Trophoblast cell (in vitro differentiated cells and primary cell): ENCODE data around the gene SFXN3.

Source experiments
- DNase-seq, 2 donors: peaks; one replicate each; pipeline ENCODE4 v3.0.0-alpha.2; 2016
- H2AFZ ChIP-seq: 2 replicates; pipeline ENCODE4 v1.6.1; 2013; ENCODE audit warnings: low read length, moderate library complexity, mild to moderate bottlenecking; ENCODE audit not compliant: insufficient read depth, poor library complexity
- H2AK5ac ChIP-seq: 2 replicates; pipeline ENCODE4 v1.6.1; 2013; ENCODE audit warnings: mild to moderate bottlenecking, low read length
- H2BK120ac ChIP-seq: 2 replicates; pipeline ENCODE4 v1.6.1; 2013; ENCODE audit warnings: low read length, mild to moderate bottlenecking, moderate library complexity; ENCODE audit not compliant: insufficient read depth, poor library complexity
- H2BK12ac ChIP-seq: 2 replicates; pipeline ENCODE4 v1.6.1; 2013; ENCODE audit warnings: mild to moderate bottlenecking, low read length, moderate library complexity
- H2BK5ac ChIP-seq: 2 replicates; pipeline ENCODE4 v1.6.1; 2013; ENCODE audit warnings: low read length, low read depth, moderate library complexity, mild to moderate bottlenecking; ENCODE audit not compliant: poor library complexity
- H3K14ac ChIP-seq: 2 replicates; pipeline ENCODE4 v1.6.1; 2013; ENCODE audit warnings: mild to moderate bottlenecking, low read length
- H3K18ac ChIP-seq: 2 replicates; pipeline ENCODE4 v1.6.1; 2013; ENCODE audit warnings: mild to moderate bottlenecking, low read length
- H3K23ac ChIP-seq: 2 replicates; pipeline ENCODE4 v1.6.1; 2013; ENCODE audit warnings: low read length
- H3K27ac ChIP-seq: 2 replicates; pipeline ENCODE4 v1.5.1; 2013; ENCODE audit warnings: low read depth, mild to moderate bottlenecking, inconsistent platforms, low read length, moderate library complexity
- H3K27me3 ChIP-seq: 2 replicates; pipeline ENCODE4 v1.6.1; 2013; ENCODE audit warnings: inconsistent platforms, mild to moderate bottlenecking, low read length, moderate library complexity; ENCODE audit not compliant: insufficient read depth
- H3K36me3 ChIP-seq, 2 experiments: 1 replicate in 1 of 2; 2 replicates in 1 of 2; pipeline ENCODE4 v1.6.1; 2013; ENCODE audit warnings: low read length in 2 of 2, mild to moderate bottlenecking in 2 of 2, moderate library complexity in 1 of 2; ENCODE audit not compliant: insufficient read depth in 2 of 2, control insufficient read depth in 1 of 2
- H3K4ac ChIP-seq: 2 replicates; pipeline ENCODE4 v1.6.1; 2013; ENCODE audit warnings: low read depth, mild to moderate bottlenecking, low read length, moderate library complexity
- H3K4me1 ChIP-seq, 2 experiments: 1 replicate in 1 of 2; 2 replicates in 1 of 2; pipeline ENCODE4 v1.6.1; 2013; ENCODE audit warnings: low read length in 2 of 2, mild to moderate bottlenecking in 2 of 2, moderate library complexity in 1 of 2; ENCODE audit not compliant: insufficient read depth in 2 of 2, control insufficient read depth in 1 of 2
- H3K4me2 ChIP-seq: 2 replicates; pipeline ENCODE4 v1.6.1; 2013; ENCODE audit warnings: inconsistent platforms, mild to moderate bottlenecking, low read length, moderate library complexity
- H3K4me3 ChIP-seq: 2 replicates; pipeline ENCODE4 v1.5.1; 2013; ENCODE audit warnings: mild to moderate bottlenecking, low read depth, low read length, inconsistent platforms
- H3K79me1 ChIP-seq: one replicate; pipeline ENCODE4 v1.6.1; 2013; ENCODE audit warnings: low read length
- H3K79me2 ChIP-seq: 2 replicates; pipeline ENCODE4 v1.6.1; 2013; ENCODE audit warnings: low read length, mild to moderate bottlenecking; ENCODE audit not compliant: control insufficient read depth, insufficient read depth, poor library complexity
- H3K9ac ChIP-seq: 2 replicates; pipeline ENCODE4 v1.6.1; 2013; ENCODE audit warnings: mild to moderate bottlenecking, low read length
- H3K9me3 ChIP-seq: 2 replicates; pipeline ENCODE4 v1.6.1; 2013; ENCODE audit warnings: low read depth, mild to moderate bottlenecking, control low read depth, inconsistent platforms, low read length; ENCODE audit not compliant: insufficient read depth
- H4K12ac ChIP-seq: 2 replicates; pipeline ENCODE4 v1.6.1; 2013; ENCODE audit warnings: low read depth, mild to moderate bottlenecking, low read length, moderate library complexity
- H4K8ac ChIP-seq: 2 replicates; pipeline ENCODE4 v1.6.1; 2013; ENCODE audit warnings: low read depth, mild to moderate bottlenecking, low read length, moderate library complexity
- H4K91ac ChIP-seq: one replicate; pipeline ENCODE4 v1.6.1; 2013; ENCODE audit warnings: low read depth, mild to moderate bottlenecking, low read length, moderate library complexity
- WGBS: extraction: QIAGEN DNeasy Blood & Tissue Kit; methylation state at CpG from one replicate; pipeline ENCODE4 v1.1.7; 2013; ENCODE audit warnings: missing lambda C conversion rate; ENCODE audit not compliant: insufficient read length, insufficient coverage; ENCODE audit errors: extremely low coverage; 5-methylcytosine and 5-hydroxymethylcytosine counted together

SFXN3 gene

DNA sequence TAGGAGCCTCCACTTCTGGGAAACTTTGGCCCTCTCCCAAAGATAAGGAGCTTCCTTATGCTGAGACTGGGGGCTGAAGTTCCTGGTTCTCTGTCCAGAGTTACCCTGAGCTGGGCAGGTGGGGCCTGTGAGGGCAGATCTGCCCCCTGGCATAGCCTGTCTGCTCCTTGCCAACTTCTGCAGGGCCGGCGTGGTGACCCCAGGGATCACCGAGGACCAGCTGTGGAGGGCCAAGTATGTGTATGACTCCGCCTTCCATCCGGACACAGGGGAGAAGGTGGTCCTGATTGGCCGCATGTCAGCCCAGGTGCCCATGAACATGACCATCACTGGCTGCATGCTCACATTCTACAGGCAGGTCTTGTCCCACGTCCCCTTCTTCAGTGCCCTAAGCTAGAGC lies 4.3 kb downstream of the SFXN3 start:
- WGBS, result no CpG with 5 or more reads among the region's 7 CpGs
- H3K4me2 ChIP-seq, result no peak overlapping the region
- H4K91ac ChIP-seq, result no peak overlapping the region
- H2BK12ac ChIP-seq, result no peak overlapping the region
- no peak overlapping the region for H3K18ac ChIP-seq
- H3K4me1 ChIP-seq, result peaks cover 12 to 20% of the 10 kb centered on the region in 2 experiments
- no peak overlapping the region for H4K8ac ChIP-seq
- H2AK5ac ChIP-seq, result no peak overlapping the region
- H3K27ac ChIP-seq, result no peak overlapping the region
- H3K9me3 ChIP-seq, result no peaks in the 10 kb centered on the region
- H2BK120ac ChIP-seq, result no peak overlapping the region
- H3K9ac ChIP-seq, result no peak overlapping the region
- H3K4ac ChIP-seq, result no peak overlapping the region
- H2BK5ac ChIP-seq, result no peak overlapping the region
- H3K27me3 ChIP-seq, result no peaks in the 10 kb centered on the region
- H3K4me3 ChIP-seq, result no peak overlapping the region
- no peak overlapping the region for H2AFZ ChIP-seq
- no peak for DNase-seq
- peaks cover 21 to 25% of the 10 kb centered on the region in 2 experiments for H3K36me3 ChIP-seq
- H3K23ac ChIP-seq, result no peak overlapping the region
- H3K79me1 ChIP-seq, result peaks cover 9% of the 10 kb centered on the region
- H3K14ac ChIP-seq, result no peak overlapping the region
- H3K79me2 ChIP-seq, result no peaks in the 10 kb centered on the region
- no peak overlapping the region for H4K12ac ChIP-seq

DNA sequence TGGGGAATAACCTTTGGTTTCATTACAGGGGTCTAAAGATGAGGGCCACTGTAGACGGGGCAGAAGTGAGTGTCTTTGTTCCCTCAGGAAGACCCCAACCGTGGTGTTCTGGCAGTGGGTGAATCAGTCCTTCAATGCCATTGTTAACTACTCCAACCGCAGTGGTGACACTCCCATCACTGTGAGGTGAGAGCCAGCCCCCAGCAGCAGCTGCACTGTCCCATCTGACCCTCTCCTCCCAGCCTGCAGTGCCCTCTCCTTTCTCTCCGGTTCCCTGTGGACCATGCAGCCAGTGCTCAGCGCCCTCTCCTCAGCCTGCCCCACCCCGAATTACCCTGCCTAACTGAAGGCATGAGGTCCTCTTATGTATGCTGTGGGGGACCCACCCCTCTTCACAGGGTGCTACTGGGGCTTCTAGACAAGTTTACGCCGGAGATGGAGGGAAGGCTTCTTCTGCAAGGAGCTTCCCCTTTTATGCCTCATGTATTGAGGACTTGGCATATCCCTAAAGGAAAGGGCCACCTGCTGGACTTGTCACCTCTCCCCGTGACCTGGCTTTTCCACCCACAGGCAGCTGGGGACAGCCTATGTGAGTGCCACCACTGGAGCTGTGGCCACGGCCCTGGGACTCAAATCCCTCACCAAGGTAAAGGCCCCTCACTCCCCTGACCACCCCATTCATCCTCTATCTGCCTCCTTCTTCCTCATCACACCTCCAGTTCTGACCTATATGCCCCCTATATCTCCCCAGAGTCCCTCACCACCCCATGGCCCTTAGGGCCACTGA lies 5.1 kb downstream of the SFXN3 start:
- no peaks in the 10 kb centered on the region for H3K27me3 ChIP-seq
- no peak overlapping the region for H4K12ac ChIP-seq
- H3K9ac ChIP-seq, result no peak overlapping the region
- H2AFZ ChIP-seq, result no peak overlapping the region
- no peak overlapping the region for H4K8ac ChIP-seq
- no peak overlapping the region for H3K18ac ChIP-seq
- no peaks in the 10 kb centered on the region for H3K79me2 ChIP-seq
- no peak overlapping the region for H3K27ac ChIP-seq
- peaks cover 8 to 15% of the 10 kb centered on the region in 2 experiments for H3K4me1 ChIP-seq
- peaks cover 9% of the 10 kb centered on the region for H3K79me1 ChIP-seq
- no peak for DNase-seq
- no peak overlapping the region for H3K4ac ChIP-seq
- H2BK5ac ChIP-seq, result no peak overlapping the region
- no peak overlapping the region for H4K91ac ChIP-seq
- no peak overlapping the region for H3K4me3 ChIP-seq
- WGBS, result no CpG with 5 or more reads among the region's 10 CpGs
- H3K4me2 ChIP-seq, result no peak overlapping the region
- H3K14ac ChIP-seq, result no peak overlapping the region
- H2BK120ac ChIP-seq, result no peak overlapping the region
- H3K23ac ChIP-seq, result no peak overlapping the region
- no peak overlapping the region for H2AK5ac ChIP-seq
- H3K36me3 ChIP-seq, result peaks cover 21 to 25% of the 10 kb centered on the region in 2 experiments
- no peaks in the 10 kb centered on the region for H3K9me3 ChIP-seq
- H2BK12ac ChIP-seq, result no peak overlapping the region

DNA sequence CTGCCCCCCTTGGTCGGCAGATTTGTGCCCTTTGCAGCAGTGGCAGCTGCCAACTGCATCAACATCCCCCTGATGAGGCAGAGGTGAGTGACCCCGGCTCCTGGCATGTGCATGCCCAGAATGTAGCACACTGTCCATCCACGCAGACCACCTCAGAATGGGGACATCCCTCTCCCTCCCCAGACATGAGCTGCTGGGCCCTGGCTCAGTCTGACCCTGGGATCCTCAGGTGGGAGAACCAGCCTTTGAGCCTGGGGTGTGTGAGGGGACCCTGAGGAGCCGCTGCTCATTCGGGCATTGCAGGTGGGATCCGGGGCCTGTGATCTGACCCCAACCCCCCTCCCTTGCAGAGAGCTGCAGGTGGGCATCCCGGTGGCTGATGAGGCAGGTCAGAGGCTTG lies 5.7 kb downstream of the SFXN3 start:
- H3K9ac ChIP-seq, result no peak overlapping the region
- no peak overlapping the region for H2AFZ ChIP-seq
- H2BK120ac ChIP-seq, result no peak overlapping the region
- H4K8ac ChIP-seq, result no peak overlapping the region
- no peak overlapping the region for H4K12ac ChIP-seq
- no CpG with 5 or more reads among the region's 7 CpGs for WGBS
- H2BK12ac ChIP-seq, result no peak overlapping the region
- no peak overlapping the region for H3K4me2 ChIP-seq
- H3K4me1 ChIP-seq, result peaks cover 5 to 9% of the 10 kb centered on the region in 2 experiments
- H3K27me3 ChIP-seq, result no peaks in the 10 kb centered on the region
- H3K14ac ChIP-seq, result no peak overlapping the region
- no peak overlapping the region for H4K91ac ChIP-seq
- no peaks in the 10 kb centered on the region for H3K9me3 ChIP-seq
- DNase-seq, result no peak
- H2AK5ac ChIP-seq, result no peak overlapping the region
- H3K79me1 ChIP-seq, result peaks cover 9% of the 10 kb centered on the region
- no peak overlapping the region for H2BK5ac ChIP-seq
- no peak overlapping the region for H3K4ac ChIP-seq
- H3K4me3 ChIP-seq, result no peak overlapping the region
- no peaks in the 10 kb centered on the region for H3K79me2 ChIP-seq
- H3K18ac ChIP-seq, result no peak overlapping the region
- no peak overlapping the region for H3K23ac ChIP-seq
- H3K36me3 ChIP-seq, result peaks cover 21 to 25% of the 10 kb centered on the region in 2 experiments
- no peak overlapping the region for H3K27ac ChIP-seq

DNA sequence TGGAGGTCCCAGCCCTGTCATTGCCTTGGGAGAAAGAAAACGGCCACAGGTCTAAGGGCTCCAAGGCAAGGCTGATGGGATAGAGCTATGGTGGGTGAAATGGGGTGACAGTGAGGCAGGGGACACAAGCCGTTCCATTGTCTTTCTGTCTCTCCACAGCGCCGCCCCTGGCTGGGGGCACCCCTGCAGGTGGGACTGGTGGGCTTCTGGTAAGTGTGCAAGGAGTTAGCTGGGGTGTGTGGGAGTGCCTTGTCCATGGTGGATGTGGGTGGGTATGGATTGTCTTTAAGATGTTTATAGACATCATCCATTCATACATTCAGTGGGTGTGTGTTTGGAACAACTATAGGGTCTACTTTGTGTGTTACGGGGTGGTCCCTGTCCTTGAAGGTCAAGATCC lies 7.5 kb downstream of the SFXN3 start:
- no peak overlapping the region for H2AK5ac ChIP-seq
- no peak overlapping the region for H3K18ac ChIP-seq
- H3K4ac ChIP-seq, result no peak overlapping the region
- no peak overlapping the region for H4K12ac ChIP-seq
- no peaks in the 10 kb centered on the region for H3K9me3 ChIP-seq
- no peak overlapping the region for H3K4me3 ChIP-seq
- peaks cover 5 to 6% of the 10 kb centered on the region in 2 experiments for H3K4me1 ChIP-seq
- no peak overlapping the region for H3K9ac ChIP-seq
- H4K8ac ChIP-seq, result no peak overlapping the region
- H3K4me2 ChIP-seq, result no peak overlapping the region
- H2BK12ac ChIP-seq, result no peak overlapping the region
- WGBS, result no CpG with 5 or more reads among the region's 5 CpGs
- H3K14ac ChIP-seq, result no peak overlapping the region
- no peak for DNase-seq
- no peaks in the 10 kb centered on the region for H3K27me3 ChIP-seq
- H4K91ac ChIP-seq, result no peak overlapping the region
- H2BK120ac ChIP-seq, result no peak overlapping the region
- no peak overlapping the region for H2AFZ ChIP-seq
- H3K23ac ChIP-seq, result no peak overlapping the region
- peaks cover 21 to 25% of the 10 kb centered on the region in 2 experiments for H3K36me3 ChIP-seq
- H2BK5ac ChIP-seq, result no peak overlapping the region
- peaks cover 2% of the 10 kb centered on the region for H3K79me2 ChIP-seq
- H3K79me1 ChIP-seq, result peaks cover 7% of the 10 kb centered on the region
- H3K27ac ChIP-seq, result no peak overlapping the region
